WTC11 (cell line): Measurements from ENCODE around the gene INPPL1. TPM values are rescaled to one million over a fixed set of nuclear protein-coding genes. Genes with fewer than 3 reads are reported as not detected.

Experiments used
- CBFB ChIP-seq: sonication (generic); formaldehyde crosslinking; IDR thresholded peaks from 2 replicates; pipeline ENCODE4 v1.8.1; 2022; ENCODE audit warnings: mild to moderate bottlenecking, low read depth, missing genetic modification reagents
- CREM ChIP-seq: sonication (generic); formaldehyde crosslinking; IDR thresholded peaks from 2 replicates; pipeline ENCODE4 v1.8.1; 2022; ENCODE audit warnings: mild to moderate bottlenecking, missing genetic modification reagents, moderate library complexity
- EMX1 ChIP-seq: fragments of 250-450 bp; sonication (Bioruptor Pico); IDR thresholded peaks from 2 replicates; pipeline ENCODE4 v1.8.0; 2021; ENCODE audit warnings: mild to moderate bottlenecking
- JUN ChIP-seq: sonication (generic); formaldehyde crosslinking; IDR thresholded peaks from 2 replicates; pipeline ENCODE4 v1.8.0; 2023; ENCODE audit warnings: mild to moderate bottlenecking, missing genetic modification reagents
- RELA ChIP-seq: sonication (generic); formaldehyde crosslinking; IDR thresholded peaks from 2 replicates; pipeline ENCODE4 v1.8.1; 2022; ENCODE audit warnings: missing genetic modification reagents, mild to moderate bottlenecking, borderline replicate concordance
- SMAD4 ChIP-seq: sonication (generic); formaldehyde crosslinking; IDR thresholded peaks from 2 replicates; pipeline ENCODE4 v1.8.0; 2022; ENCODE audit warnings: mild to moderate bottlenecking, missing genetic modification reagents
- ZBTB21 ChIP-seq: sonication (generic); formaldehyde crosslinking; IDR thresholded peaks from 2 replicates; pipeline ENCODE4 v1.8.1; 2023; ENCODE audit warnings: mild to moderate bottlenecking, missing genetic modification reagents, borderline replicate concordance
- ZNF121 ChIP-seq: sonication (generic); formaldehyde crosslinking; IDR thresholded peaks from 2 replicates; pipeline ENCODE4 v1.8.0; 2023; ENCODE audit warnings: missing genetic modification reagents
- ZNF138 ChIP-seq: sonication (generic); formaldehyde crosslinking; conservative IDR thresholded peaks from 2 replicates; pipeline ENCODE4 v1.8.1; 2022; ENCODE audit warnings: mild to moderate bottlenecking, moderate library complexity, missing genetic modification reagents
- ZNF219 ChIP-seq: sonication (generic); formaldehyde crosslinking; IDR thresholded peaks from 2 replicates; pipeline ENCODE4 v1.8.0; 2023; ENCODE audit warnings: missing genetic modification reagents, mild to moderate bottlenecking, borderline replicate concordance
- total RNA-seq: library from RNA; stranded (reverse); gene quantifications from 3 replicates; pipeline ENCODE4 v1.2.3, GENCODE V29; 2021
- TF ChIP-seq, protein P1 (sequence below): fragments of 250-450 bp; sonication (Bioruptor Pico); IDR thresholded peaks from 2 replicates; pipeline ENCODE4 v1.9.0; 2021; ENCODE audit warnings: mild to moderate bottlenecking, borderline replicate concordance
- TF ChIP-seq, protein P2 (sequence below): fragments of 250-450 bp; sonication (Bioruptor Pico); conservative IDR thresholded peaks from 2 replicates; pipeline ENCODE4 v1.9.0; 2021; ENCODE audit warnings: mild to moderate bottlenecking
- TF ChIP-seq, protein P3 (sequence below): sonication (generic); formaldehyde crosslinking; IDR thresholded peaks from 2 replicates; pipeline ENCODE4 v1.8.0; 2022; ENCODE audit warnings: mild to moderate bottlenecking, missing genetic modification reagents
- TF ChIP-seq, protein P4 (sequence below): fragments of 250-450 bp; sonication (Bioruptor Pico); IDR thresholded peaks from 2 replicates; pipeline ENCODE4 v1.9.0; 2021; ENCODE audit warnings: mild to moderate bottlenecking
- TF ChIP-seq, protein P5 (sequence below): sonication (generic); formaldehyde crosslinking; IDR thresholded peaks from 2 replicates; pipeline ENCODE4 v1.8.1; 2023; ENCODE audit warnings: mild to moderate bottlenecking, missing genetic modification reagents, moderate library complexity
- TF ChIP-seq, protein P6 (sequence below): fragments of 250-450 bp; sonication (Bioruptor Pico); IDR thresholded peaks from 2 replicates; pipeline ENCODE4 v1.8.0; 2021; ENCODE audit warnings: mild to moderate bottlenecking
- TF ChIP-seq, protein P7 (sequence below): sonication (generic); formaldehyde crosslinking; IDR thresholded peaks from 2 replicates; pipeline ENCODE4 v1.8.0; 2022; ENCODE audit warnings: missing genetic modification reagents
- TF ChIP-seq, protein P8 (sequence below): sonication (generic); formaldehyde crosslinking; IDR thresholded peaks from 2 replicates; pipeline ENCODE4 v1.8.1; 2022; ENCODE audit warnings: mild to moderate bottlenecking, missing genetic modification reagents, moderate library complexity, borderline replicate concordance

INPPL1 gene
- total RNA-seq, 1 experiment from 2014 or later = 136 TPM

DNA sequence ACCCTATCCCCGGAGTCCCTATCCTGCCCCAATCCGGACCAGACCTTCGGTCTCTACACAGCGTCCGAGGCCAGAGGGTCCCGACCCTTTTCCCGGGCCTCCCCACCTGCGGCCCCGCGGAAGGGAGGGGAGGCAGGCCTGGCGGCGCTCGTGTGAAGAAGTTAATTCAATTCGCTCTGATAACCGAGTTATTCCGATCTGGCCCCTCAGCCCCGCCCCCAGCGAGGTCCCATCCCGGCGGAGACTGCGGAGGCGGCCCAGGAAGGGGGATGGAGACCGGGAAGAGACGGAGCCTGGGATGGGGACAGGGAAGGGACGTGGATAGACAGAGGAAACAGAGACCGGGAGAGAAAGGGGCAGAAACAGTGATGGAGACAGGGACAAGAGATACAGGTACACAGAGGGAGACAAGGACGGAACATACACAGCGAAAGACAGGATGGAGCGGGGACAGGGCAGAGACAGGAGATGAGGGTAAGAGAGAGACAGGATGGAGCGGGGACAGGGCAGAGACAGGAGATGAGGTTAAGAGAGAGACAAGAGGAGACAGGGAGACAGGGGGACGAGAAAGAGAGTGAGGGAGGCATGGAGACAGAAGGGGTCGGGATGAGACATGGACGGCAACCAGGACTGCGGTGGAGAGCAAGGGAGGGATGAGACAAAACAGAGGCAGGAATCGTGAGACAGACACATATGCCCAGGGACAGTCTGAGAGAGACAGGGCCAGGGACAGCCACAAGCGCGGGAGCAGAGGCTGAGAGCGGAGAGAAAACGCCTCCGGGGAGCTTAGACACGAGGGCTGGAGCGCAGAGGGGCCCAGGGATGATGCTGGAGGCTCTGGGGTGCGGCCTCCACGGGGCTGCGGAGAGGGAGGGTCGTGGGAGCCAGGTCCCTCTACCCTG, 20.0 kb downstream of the INPPL1 start (continued):
- TF ChIP-seq, protein P1, sequence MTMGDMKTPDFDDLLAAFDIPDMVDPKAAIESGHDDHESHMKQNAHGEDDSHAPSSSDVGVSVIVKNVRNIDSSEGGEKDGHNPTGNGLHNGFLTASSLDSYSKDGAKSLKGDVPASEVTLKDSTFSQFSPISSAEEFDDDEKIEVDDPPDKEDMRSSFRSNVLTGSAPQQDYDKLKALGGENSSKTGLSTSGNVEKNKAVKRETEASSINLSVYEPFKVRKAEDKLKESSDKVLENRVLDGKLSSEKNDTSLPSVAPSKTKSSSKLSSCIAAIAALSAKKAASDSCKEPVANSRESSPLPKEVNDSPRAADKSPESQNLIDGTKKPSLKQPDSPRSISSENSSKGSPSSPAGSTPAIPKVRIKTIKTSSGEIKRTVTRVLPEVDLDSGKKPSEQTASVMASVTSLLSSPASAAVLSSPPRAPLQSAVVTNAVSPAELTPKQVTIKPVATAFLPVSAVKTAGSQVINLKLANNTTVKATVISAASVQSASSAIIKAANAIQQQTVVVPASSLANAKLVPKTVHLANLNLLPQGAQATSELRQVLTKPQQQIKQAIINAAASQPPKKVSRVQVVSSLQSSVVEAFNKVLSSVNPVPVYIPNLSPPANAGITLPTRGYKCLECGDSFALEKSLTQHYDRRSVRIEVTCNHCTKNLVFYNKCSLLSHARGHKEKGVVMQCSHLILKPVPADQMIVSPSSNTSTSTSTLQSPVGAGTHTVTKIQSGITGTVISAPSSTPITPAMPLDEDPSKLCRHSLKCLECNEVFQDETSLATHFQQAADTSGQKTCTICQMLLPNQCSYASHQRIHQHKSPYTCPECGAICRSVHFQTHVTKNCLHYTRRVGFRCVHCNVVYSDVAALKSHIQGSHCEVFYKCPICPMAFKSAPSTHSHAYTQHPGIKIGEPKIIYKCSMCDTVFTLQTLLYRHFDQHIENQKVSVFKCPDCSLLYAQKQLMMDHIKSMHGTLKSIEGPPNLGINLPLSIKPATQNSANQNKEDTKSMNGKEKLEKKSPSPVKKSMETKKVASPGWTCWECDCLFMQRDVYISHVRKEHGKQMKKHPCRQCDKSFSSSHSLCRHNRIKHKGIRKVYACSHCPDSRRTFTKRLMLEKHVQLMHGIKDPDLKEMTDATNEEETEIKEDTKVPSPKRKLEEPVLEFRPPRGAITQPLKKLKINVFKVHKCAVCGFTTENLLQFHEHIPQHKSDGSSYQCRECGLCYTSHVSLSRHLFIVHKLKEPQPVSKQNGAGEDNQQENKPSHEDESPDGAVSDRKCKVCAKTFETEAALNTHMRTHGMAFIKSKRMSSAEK (CRISPR knock-in tag) = no peak
- TF ChIP-seq, protein P2, sequence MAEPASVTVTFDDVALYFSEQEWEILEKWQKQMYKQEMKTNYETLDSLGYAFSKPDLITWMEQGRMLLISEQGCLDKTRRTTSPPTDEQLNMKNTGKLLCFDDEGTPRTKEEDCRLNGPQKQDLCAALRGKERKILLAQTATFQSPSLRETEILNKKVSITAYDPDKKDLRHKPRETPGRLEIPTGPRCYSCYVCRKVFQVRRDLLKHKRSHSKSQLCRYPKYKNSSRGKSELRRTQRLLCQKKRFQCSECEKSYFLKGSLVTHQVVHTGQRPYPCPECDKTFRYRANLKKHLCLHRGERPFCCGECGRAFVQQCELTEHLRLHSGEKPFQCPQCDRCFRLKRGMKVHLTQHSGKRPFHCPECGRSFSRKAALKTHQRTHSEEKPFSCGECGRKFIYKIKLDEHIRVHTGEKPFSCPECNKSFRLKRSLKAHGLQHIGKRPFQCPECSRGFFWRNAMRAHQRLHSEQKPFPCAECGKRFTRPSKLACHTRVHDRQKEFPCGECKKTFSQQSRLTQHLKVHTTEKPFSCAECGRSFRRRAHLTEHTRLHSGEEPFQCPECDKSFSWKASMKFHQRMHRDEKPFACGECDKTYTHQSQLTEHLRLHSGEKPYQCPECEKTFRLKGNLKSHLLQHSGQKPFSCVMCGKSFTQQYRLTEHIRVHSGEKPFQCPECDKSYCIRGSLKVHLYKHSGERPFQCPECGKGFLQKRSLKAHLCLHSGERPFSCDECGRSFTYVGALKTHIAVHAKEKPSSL (CRISPR knock-in tag) = no peak
- TF ChIP-seq CBFB (CRISPR knock-in tag) (no peak), ZNF138 (CRISPR knock-in tag) (no peak), SMAD4 (no peak), ZNF219 (no peak), CREM (CRISPR knock-in tag) (no peak), EMX1 (CRISPR knock-in tag) (no peak), ZBTB21 (CRISPR knock-in tag) (no peak), RELA (CRISPR knock-in tag) (no peak), JUN (CRISPR knock-in tag) (no peak), ZNF121 (CRISPR knock-in tag) (no peak)
- TF ChIP-seq, protein P3, sequence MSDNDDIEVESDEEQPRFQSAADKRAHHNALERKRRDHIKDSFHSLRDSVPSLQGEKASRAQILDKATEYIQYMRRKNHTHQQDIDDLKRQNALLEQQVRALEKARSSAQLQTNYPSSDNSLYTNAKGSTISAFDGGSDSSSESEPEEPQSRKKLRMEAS (CRISPR knock-in tag) = peak; percentile 45
- TF ChIP-seq, protein P4, sequence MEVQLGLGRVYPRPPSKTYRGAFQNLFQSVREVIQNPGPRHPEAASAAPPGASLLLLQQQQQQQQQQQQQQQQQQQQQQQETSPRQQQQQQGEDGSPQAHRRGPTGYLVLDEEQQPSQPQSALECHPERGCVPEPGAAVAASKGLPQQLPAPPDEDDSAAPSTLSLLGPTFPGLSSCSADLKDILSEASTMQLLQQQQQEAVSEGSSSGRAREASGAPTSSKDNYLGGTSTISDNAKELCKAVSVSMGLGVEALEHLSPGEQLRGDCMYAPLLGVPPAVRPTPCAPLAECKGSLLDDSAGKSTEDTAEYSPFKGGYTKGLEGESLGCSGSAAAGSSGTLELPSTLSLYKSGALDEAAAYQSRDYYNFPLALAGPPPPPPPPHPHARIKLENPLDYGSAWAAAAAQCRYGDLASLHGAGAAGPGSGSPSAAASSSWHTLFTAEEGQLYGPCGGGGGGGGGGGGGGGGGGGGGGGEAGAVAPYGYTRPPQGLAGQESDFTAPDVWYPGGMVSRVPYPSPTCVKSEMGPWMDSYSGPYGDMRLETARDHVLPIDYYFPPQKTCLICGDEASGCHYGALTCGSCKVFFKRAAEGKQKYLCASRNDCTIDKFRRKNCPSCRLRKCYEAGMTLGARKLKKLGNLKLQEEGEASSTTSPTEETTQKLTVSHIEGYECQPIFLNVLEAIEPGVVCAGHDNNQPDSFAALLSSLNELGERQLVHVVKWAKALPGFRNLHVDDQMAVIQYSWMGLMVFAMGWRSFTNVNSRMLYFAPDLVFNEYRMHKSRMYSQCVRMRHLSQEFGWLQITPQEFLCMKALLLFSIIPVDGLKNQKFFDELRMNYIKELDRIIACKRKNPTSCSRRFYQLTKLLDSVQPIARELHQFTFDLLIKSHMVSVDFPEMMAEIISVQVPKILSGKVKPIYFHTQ = no peak
- TF ChIP-seq, protein P5, sequence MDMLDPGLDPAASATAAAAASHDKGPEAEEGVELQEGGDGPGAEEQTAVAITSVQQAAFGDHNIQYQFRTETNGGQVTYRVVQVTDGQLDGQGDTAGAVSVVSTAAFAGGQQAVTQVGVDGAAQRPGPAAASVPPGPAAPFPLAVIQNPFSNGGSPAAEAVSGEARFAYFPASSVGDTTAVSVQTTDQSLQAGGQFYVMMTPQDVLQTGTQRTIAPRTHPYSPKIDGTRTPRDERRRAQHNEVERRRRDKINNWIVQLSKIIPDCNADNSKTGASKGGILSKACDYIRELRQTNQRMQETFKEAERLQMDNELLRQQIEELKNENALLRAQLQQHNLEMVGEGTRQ (CRISPR knock-in tag) = no peak
- TF ChIP-seq, protein P6, sequence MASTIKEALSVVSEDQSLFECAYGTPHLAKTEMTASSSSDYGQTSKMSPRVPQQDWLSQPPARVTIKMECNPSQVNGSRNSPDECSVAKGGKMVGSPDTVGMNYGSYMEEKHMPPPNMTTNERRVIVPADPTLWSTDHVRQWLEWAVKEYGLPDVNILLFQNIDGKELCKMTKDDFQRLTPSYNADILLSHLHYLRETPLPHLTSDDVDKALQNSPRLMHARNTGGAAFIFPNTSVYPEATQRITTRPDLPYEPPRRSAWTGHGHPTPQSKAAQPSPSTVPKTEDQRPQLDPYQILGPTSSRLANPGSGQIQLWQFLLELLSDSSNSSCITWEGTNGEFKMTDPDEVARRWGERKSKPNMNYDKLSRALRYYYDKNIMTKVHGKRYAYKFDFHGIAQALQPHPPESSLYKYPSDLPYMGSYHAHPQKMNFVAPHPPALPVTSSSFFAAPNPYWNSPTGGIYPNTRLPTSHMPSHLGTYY (CRISPR knock-in tag) = no peak
- TF ChIP-seq, protein P7, sequence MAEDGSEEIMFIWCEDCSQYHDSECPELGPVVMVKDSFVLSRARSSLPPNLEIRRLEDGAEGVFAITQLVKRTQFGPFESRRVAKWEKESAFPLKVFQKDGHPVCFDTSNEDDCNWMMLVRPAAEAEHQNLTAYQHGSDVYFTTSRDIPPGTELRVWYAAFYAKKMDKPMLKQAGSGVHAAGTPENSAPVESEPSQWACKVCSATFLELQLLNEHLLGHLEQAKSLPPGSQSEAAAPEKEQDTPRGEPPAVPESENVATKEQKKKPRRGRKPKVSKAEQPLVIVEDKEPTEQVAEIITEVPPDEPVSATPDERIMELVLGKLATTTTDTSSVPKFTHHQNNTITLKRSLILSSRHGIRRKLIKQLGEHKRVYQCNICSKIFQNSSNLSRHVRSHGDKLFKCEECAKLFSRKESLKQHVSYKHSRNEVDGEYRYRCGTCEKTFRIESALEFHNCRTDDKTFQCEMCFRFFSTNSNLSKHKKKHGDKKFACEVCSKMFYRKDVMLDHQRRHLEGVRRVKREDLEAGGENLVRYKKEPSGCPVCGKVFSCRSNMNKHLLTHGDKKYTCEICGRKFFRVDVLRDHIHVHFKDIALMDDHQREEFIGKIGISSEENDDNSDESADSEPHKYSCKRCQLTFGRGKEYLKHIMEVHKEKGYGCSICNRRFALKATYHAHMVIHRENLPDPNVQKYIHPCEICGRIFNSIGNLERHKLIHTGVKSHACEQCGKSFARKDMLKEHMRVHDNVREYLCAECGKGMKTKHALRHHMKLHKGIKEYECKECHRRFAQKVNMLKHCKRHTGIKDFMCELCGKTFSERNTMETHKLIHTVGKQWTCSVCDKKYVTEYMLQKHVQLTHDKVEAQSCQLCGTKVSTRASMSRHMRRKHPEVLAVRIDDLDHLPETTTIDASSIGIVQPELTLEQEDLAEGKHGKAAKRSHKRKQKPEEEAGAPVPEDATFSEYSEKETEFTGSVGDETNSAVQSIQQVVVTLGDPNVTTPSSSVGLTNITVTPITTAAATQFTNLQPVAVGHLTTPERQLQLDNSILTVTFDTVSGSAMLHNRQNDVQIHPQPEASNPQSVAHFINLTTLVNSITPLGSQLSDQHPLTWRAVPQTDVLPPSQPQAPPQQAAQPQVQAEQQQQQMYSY (CRISPR knock-in tag) = peak; percentile 95
- TF ChIP-seq, protein P8, sequence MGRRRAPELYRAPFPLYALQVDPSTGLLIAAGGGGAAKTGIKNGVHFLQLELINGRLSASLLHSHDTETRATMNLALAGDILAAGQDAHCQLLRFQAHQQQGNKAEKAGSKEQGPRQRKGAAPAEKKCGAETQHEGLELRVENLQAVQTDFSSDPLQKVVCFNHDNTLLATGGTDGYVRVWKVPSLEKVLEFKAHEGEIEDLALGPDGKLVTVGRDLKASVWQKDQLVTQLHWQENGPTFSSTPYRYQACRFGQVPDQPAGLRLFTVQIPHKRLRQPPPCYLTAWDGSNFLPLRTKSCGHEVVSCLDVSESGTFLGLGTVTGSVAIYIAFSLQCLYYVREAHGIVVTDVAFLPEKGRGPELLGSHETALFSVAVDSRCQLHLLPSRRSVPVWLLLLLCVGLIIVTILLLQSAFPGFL = no peak
